Measurements from ENCODE around the gene TTC7B.

DNA sequence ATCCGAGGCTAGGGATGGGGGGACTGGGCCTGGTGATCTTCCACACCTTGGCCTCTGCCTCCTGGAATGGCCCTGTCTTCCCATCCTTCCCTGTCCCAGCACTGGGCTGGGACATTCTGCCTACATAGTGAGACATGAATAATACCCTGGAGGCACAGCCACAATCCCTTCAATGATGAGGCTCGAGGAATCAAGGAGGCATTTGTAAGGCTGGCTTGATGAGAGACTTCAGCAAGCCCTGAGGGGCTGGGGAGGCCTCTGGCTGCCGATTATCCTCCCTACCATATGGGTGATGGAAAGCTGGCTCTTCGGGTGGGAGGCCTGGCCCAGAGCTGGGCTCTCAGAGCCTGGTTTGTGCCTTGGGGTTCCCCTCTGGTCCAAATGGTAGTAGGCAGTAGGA is 326.9 kb downstream of the TTC7B start:
- TF ChIP-seq, protein P1, sequence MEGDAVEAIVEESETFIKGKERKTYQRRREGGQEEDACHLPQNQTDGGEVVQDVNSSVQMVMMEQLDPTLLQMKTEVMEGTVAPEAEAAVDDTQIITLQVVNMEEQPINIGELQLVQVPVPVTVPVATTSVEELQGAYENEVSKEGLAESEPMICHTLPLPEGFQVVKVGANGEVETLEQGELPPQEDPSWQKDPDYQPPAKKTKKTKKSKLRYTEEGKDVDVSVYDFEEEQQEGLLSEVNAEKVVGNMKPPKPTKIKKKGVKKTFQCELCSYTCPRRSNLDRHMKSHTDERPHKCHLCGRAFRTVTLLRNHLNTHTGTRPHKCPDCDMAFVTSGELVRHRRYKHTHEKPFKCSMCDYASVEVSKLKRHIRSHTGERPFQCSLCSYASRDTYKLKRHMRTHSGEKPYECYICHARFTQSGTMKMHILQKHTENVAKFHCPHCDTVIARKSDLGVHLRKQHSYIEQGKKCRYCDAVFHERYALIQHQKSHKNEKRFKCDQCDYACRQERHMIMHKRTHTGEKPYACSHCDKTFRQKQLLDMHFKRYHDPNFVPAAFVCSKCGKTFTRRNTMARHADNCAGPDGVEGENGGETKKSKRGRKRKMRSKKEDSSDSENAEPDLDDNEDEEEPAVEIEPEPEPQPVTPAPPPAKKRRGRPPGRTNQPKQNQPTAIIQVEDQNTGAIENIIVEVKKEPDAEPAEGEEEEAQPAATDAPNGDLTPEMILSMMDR (IDR thresholded peaks at IDR 0.05 in 4 of 5, conservative IDR thresholded peaks at IDR 0.05 in 1 of 5), result no peak
- TF ChIP-seq POLR2A (IDR thresholded peaks at IDR 0.05), result no peak

All from gastrocnemius medialis (tissue), 4 donors.